Uterus (tissue), 2 donors: Measurements from ENCODE around the gene PTS.
A peak's percentile ranks its signal among the peaks of the same experiment; 100 is the strongest.

ENCODE experiments used
- POLR2A ChIP-seq, 2 donors: fragments of 450-650 bp; IDR thresholded peaks; one replicate each; pipeline ENCODE4 v1.6.1; 2016; ENCODE audit warnings: antibody characterized with exemption in 2 of 2, mild to moderate bottlenecking in 1 of 2, moderate library complexity in 1 of 2
- TF ChIP-seq, protein P1 (sequence below), 4 experiments: fragments of 200-600 bp in 2 of 4; fragments of 450-650 bp in 2 of 4; sonication (generic) in 2 of 4; IDR thresholded peaks; one replicate each; pipeline ENCODE4 v1.5.1; 2016 to 2019; ENCODE audit warnings: antibody characterized with exemption in 4 of 4, mild to moderate bottlenecking in 2 of 4, moderate library complexity in 1 of 4

- TF ChIP-seq, protein P1, sequence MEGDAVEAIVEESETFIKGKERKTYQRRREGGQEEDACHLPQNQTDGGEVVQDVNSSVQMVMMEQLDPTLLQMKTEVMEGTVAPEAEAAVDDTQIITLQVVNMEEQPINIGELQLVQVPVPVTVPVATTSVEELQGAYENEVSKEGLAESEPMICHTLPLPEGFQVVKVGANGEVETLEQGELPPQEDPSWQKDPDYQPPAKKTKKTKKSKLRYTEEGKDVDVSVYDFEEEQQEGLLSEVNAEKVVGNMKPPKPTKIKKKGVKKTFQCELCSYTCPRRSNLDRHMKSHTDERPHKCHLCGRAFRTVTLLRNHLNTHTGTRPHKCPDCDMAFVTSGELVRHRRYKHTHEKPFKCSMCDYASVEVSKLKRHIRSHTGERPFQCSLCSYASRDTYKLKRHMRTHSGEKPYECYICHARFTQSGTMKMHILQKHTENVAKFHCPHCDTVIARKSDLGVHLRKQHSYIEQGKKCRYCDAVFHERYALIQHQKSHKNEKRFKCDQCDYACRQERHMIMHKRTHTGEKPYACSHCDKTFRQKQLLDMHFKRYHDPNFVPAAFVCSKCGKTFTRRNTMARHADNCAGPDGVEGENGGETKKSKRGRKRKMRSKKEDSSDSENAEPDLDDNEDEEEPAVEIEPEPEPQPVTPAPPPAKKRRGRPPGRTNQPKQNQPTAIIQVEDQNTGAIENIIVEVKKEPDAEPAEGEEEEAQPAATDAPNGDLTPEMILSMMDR (IDR thresholded peaks at IDR 0.05): peak; percentile 41 to 81 (median 70)
- TF ChIP-seq POLR2A (IDR thresholded peaks at IDR 0.05): no peak
Measured at GRCh38 chr11:112280268-112281126, 54.3 kb downstream of the PTS start.
